GM19372 (cell line): ENCODE data around the gene NSD1.

Experiments
- ATAC-seq: cut with Tn5 transposase; IDR thresholded peaks from one replicate; pipeline ENCODE4 v1.9.1; 2021; ENCODE audit warnings: mild to moderate bottlenecking, low read depth, moderate library complexity; ENCODE audit not compliant: unreplicated experiment

The NSD1 gene

DNA sequence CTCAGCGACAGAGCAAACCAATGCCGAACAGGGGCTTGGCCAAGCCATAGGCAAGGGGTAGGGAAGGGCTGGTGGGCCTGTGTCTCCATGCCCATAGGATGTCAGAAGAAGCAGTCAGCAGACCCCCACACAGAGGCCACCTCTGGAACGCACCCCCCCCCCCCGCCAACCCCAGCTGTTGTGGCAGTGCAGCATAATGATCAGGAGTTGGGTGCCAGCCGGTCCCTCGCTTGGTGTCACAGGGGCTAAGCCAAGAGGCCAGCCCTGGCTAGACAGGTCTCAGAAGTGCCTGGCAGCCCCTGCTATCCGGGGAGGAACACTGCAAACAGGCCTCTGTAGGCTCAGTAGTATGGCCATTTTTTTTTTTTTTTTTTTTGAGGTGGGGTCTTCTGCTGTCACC is 181.8 kb downstream of the NSD1 start:
- ATAC-seq = no peak

DNA sequence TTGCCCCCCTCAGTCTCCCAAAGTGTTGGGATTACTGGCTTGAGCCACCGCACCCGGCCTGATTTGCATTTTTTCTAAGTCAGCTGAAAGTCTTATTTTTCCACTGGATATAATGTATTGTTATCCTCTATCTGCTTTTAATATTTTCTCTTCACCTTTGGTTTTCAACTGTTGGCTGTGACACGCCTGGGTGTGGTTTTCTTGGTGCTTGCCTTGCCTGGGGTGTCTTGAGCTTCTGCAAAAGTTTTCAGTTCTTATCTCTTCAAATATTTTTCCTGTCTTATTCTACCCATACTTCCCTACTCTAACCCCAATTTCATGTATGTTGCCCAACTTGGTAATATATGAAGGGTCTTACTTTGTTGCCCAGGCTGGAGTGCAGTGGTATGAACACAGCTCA is 182.4 kb downstream of the NSD1 start:
- no peak for ATAC-seq

DNA sequence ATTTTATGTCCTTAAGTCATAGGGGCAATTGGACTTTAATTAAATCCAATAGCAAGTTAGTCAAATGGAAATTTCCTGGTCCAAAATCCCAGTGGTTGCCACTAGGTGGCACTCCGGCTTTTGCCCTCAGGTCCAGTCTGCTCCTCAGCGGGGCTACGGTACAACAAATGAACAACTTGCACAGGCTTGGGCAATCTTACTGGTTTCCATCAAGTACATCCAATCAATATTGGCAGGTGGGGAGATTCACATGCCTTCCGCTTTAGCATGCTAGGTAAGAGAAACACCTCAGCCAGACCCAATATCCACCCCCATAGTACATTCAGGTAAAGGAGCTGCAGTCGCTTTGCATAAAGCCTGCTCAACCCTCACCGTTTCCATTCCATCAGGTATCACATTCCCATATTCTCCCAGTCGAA is 184.4 kb downstream of the NSD1 start:
- ATAC-seq = no peak

DNA sequence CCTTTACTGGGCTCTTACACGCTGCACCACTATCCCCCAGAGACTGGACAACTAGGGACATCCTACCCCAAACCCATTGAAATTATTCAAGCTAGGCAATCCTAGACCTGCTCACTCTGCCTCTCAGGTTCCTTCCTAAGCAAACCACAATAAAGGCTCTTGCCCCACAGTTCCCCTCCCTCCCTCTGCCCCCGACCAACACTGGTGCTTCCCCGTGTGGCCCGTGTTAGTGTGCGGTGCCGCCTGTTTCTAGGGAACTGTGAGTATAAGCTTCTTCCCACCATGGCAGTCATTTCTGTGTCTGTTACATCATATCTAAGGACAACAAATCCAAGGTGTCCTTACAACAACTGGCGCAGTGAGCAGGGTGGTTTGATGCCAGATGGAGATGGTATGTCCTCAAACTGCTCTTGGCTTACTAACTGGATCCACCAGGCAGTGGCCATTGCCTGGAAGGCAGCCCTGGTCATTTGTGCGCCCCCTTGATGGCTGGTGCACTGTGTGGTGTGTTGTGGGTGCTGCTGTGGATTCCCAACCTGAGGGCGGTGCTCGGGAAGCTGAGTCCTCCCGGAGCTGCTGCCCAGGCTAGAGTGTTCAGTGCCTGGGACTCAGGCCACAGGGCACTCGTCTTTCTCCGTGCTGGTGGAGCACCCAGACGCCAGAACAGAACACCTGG is 186.5 kb downstream of the NSD1 start:
- ATAC-seq = no peak

DNA sequence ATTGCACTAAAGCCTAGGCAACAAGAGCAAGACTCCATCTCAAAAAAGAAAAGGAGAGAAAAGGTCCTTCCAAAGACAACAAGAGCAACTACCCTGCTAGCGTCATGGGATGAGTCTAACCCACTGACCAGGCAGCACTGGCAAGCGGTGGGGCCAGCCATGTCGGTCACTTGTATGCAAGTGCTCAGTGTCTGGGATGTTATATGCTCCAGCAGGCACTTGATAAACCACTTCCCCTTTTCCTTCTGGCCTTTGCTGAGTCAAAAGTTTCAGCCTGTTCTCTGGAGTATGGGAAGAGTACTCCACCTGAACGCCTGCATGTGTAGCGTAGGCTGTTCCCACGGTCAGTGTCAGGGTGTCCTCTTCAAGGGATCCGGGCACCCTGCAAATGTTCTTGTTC is 187.3 kb downstream of the NSD1 start:
- no peak for ATAC-seq

DNA sequence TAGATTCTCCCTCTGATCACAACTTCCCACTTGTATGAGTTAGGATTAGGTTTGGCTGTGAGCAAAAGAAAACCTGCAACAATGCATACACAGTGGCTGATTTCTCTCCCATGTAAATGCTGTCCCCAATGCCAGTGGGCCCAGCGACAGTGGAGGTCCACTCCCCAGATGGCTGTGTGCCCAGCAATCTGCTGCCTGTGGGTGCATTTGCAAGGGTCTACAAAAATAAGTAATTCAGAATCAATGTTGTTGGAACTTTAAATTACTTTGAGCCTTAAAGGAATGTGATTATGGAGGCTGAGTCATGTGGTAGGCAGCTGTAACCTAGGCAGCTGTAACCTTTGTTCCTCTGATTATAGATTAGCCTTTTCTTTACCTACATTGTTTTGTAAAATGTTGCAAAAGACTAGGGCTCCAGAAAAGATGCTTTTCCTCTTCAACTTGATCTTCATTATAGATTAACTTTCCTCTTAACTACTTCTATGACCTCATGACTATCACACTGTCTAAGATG is 192.4 kb downstream of the NSD1 start:
- no peak for ATAC-seq

DNA sequence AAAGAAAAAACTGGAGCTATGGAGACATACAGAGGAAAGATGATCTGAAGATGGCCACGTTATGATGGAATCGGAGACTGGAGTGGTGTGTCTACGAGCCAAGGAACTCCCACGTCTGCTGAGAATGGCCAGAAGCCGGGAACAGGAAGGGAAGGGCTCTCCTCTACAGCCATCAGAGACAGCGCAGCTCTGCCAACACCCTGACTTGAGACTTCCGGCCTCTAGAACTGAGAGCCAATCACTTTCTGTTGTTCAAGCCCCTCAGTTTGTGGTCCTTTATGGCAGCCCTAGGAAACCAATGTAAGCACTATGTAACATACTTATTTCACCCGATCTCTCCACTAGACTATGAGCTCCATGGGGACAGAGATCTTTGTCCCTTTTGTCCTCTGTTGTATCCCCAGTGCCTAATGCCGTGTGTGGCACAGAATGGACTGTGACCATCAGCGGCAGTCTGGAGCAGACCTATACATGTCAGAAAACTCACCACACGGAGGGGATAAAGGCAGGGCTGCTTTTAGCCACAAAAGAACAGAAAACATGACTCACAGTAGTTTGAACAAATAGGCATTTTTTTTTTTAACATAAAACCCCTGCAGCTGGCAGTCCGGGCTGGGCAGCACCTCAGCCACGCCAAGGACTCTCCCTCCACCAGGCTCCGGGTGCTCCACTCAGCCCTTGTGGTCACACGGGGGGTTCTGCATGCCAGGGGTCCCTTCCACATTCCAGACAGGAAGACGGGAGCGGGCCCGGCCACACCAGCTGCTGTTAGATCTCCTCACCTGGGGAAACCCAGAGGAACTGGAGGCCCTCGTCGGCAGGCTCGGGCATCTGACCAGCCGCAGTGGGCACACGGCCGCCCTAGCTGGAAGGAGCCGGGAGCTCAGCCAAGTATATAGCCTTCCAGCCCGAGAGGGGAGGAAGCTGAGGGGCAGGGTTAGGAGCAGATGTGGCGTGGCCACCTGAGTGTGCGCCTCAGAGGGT is 194.3 kb downstream of the NSD1 start:
- ATAC-seq = no peak

DNA sequence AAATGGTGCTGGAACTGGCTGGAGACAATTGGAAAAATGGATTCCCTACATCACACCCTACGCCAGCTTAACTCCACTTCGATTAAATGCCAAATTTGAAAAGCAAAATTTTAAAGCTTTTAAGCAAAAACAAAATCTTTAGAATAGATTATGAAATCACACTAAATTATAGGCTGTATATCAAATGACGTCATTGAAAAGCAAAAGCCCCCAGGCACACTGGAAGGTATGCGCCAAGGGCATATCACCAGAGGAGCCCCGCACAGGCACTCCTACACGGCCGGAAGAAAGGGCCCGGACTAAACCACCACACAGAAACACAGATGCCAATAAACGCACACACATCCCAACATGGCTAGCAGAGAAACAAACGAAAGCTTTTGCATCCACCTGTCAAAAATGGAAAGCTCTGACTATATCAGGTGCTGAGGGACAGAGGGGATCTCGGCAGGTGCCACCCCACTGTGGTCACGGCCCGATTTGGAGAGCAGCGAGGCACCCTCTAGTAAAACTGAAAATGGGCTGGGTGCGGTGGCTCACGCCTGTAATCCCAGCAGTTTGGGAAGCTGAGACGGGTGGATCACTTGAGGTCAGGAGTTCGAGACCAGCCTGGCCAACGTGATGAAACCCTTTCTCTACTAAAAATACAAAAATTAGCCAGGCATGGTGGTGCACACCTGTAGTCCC is 195.1 kb downstream of the NSD1 start:
- ATAC-seq = no peak

DNA sequence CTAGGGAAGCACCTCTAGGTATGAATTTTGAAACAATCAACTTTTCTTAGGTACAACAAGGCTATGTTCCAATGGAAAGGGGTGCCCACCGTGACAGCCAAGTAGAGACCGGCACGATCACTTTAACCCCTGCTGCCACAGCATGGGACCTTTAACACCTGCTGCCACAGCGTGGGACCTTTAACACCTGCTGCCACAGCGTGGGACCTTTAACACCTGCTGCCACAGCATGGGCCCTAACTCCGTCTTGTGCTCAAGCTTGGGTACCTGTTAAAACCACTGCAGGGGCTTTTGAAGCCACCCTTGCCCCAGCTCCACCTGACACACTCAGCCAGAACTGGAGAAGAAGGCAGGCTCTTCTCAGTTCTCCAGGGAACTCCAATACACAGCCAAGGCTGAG is 196.3 kb downstream of the NSD1 start:
- no peak for ATAC-seq

DNA sequence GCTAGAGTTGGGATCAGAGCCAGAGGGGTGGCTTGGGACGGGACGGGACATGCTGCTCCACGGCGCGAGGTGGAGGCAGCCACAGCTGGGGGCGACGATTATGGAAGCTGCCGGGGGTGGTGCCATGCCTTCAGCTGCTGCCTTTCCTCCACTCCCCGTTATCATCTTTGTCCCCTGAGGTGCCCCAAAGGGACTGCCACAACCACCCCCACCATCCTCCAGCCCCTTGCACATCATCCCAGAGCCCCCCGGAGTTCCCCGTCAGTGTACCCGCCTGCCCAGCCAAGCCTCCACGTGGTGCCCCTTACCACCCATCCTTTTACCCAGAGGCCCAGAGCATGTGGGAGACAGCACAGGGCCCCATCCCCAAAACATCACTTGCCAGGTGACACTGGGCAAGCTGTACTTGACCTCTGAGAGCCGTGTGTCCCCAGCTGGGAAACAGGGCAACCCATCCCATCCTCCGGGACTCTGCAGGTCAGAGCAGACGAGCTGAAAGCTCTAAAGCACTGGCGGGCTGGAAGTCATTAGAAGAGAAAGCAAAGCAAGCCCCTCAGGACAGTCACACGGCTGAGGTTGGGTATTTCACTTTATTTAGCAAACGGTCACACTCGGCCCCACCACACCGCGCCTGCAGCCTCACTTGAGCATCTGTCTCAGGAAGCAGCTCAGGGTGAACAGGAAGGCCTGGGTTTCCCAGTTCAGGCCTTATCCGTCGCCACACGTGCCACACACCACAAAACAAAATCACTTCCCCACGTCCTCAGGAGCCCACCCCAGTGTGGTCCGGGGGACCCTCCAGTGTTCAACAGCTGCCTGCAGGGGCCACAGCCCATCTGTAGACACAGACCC is 197.6 kb downstream of the NSD1 start:
- ATAC-seq = no peak

DNA sequence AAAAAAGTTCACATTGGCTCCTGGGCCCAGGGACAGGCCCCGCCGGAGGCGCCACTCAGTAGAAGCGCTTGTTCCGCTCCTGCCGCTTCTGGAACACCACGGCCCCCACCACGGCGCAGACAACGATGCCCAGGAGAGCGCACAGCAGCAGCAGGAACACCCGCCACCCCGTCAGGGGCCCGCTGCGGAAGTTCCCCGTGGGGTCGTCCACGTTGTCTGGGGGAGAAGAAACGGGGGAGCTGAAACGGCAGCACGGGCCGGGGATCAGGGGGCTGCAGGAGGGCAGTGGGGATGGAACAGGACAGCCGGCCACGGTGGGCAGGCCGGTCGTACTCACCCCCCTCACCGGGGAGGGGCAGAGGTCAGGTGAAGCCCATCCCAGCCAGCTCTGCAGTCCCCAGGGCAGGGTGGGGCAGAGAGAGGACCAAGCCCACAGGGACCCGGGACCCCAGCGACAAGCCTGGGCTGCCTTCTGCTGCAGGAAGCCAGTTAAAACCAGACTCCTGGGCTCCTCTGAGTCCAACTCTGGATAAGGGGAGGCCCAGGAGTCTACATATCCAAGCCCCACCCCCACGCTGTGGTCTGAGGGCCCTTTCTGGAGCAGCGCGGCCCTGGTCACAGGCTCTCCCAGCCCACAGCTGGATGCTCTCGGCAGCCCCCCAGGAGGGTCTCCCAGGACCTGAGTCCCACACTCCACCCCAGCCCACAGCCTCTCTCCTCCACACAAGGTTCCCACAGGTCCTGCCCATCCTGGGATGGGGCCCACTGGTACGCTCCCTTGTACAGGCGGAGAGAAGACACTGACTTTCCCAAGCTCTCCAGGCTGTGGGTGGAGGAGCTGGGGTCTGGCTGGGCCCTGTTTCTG is 198.7 kb downstream of the NSD1 start:
- ATAC-seq = no peak

DNA sequence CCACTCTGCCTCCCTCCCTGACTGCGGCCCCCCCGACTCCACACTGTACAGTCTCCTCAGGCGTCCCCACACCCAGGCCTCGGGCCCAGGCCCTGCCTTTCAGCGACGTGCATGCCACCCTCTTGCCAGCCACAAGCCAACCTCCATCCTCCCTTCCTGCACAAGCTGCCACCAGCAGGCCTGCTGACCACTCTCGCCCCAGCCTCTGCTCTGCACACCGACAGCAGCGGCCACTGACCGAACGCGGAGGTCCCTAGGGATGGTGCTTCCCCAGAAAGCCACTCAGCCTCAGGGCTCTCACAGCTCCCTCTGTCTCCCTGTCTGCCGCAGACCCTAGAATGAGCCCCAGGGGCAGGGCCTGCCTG is 199.3 kb downstream of the NSD1 start:
- ATAC-seq = no peak

DNA sequence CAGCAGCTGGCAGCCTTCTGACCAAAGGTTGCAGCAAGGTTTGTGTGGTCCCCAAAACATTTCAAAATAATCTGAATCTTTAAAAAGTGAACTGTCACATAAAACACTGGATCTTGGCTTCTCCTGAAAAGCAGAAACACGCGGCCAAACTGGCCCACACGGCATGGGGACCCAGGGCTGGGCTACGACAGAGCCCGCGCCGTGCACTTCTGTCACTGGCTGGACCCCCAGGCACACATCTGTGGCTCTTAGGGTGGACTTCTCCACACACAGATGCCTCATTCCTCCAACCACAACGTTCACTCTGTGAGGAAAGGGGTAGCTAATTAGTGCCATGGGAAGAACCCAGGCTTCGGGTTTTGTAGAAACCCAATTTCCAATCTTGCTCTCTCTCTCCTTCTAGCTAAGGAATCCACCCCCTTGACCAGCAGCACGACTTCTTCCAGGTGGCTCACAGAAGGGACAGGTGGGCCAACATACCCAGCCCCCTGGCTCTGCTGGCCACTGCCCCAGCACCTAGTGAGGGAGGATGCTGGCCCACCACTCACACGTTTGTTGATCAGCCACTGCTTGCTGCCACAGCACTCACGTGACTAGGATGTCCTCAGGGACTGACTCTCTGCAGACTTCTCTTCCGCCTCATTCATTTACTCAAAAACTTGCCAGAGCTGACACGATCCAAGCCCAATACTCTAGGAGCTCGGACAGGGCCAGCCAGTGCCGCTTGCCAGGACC is 200.0 kb downstream of the NSD1 start:
- ATAC-seq = no peak

DNA sequence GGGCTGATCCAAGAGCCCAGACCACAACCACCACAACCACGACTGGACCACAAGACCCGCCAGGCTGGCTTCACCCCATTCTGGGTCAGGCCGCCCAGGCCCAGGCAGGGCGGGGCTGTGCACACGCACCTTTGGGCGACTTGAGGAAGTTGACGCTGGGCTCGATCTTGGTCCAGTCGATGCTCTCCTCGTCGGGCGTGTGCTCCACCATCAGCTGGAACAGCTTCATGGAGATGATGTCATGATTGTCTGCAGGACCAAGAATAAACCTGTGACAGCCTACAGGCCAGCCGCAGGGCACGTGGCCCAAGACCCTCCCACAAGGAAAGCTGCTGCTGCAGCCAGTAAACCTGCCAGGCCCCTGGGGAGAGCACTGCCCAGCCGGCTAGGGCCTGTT is 200.6 kb downstream of the NSD1 start:
- ATAC-seq = no peak

DNA sequence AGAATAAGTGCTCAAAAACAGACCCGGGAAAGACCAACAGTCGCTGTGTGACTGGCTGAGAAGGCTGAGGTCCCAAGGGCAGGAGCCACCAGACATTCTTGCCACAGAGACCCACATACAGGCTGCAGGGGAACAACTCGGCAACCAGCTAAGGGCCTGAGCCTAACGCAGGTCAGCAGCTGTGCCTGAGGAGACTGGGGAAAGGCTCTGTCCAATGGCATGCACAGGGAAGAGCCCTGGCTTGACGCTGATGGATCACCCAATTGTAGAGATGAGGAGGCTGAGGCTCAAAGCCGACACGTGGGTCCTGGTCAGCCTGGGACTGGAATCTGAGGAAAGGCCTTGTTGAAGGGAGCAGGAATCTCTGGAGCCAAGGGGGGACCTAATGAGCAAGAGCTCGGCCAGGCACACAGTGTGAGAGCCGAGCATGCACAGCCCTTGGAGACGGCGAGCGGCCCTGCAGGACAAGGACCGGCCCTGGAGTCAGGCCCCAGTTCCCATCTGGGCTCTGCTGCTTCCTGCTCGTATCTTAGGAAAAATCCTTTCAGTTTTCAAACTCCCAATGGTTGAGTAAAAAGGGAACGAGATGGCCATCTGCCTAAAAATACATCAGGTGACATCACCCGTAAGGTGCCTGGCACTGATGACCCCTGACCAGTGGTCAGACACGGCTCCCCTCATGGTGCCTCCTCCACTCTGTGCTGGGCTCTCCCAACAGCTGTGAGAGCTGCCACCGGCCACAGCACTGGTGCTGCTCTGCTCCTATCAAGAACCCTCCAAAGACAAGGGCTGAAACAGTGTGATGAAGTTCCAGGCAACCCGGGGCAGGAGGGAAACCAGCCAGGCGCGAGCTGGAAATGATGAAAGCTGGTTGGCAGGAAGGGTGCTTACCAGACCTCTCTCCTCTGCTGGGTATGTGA is 201.5 kb downstream of the NSD1 start:
- ATAC-seq = no peak

DNA sequence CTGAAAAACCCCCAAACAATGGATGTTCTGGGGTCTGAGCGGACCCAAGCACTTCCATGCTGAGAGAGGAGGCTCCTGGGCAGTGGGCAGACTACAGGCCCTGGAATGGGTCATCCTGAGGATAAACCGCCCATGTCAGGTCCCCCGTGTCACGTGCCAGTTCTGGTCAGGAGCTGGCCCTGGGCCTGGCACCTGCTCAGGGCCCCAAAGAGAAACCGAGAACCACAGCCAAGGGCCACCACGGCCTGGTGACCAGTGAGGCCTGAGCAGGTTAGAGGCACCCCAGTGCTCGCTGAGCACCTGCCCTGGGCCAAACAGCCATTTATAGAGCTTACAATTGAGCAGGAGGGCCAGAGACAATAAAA is 202.1 kb downstream of the NSD1 start:
- ATAC-seq = no peak

DNA sequence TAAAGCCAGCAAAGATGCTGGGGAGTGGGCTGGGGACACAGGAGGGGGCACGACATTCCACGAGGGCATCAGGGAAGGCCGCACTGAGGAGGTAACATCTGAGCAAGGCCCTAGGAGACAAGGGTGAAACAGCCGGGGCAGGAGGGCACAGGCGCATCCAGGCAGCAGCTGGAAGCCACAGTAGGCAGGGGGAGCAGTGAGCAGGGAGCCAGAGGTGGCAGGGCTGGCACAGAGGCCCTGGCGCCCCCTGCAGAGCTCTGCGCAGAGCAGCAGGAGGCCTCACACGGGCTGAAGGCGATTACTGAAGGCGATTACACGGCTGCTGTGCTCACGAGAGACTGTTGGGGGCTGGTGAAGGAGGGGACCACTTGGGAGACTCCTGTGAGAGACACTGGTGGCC is 202.5 kb downstream of the NSD1 start:
- ATAC-seq = no peak
